ENCODE results near the gene IQUB. TPM values are rescaled to one million over a fixed set of nuclear protein-coding genes. Genes with fewer than 3 reads are reported as not detected.
"Not testable (repeated sequence)": the region's sequence is repeated elsewhere in the genome, so short reads cannot be mapped to it uniquely, and the experiment has no call there.

The IQUB gene
- total RNA-seq, 2 experiments from 2014 or later: not detected

DNA sequence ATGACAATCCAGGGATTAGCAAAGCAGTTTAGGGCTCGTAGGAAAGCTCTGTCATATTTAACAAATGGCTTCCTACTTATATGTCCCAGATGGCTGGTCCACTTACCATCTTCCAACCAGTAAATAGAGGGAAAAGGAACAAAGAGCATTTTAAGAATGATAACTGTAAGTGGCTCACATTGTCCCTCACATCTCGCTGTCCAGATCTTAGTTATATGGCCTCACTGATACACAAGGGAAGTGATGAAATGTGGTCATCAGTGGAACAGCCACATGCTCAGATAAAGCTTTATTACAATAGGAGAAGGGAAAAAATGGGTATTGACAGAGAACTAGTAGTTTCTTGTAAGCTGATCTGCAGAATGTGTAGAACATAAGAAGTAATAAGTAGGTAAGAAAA is 35.8 kb downstream of the IQUB start:
- no peaks in the 10 kb centered on the region for H3K36me3 Mint-ChIP-seq (ENCODE audit: low read depth)
- H3K27me3 Mint-ChIP-seq: peaks cover 17% of the 10 kb centered on the region
- H3K4me3 Mint-ChIP-seq: no peak overlapping the region
- ChIA-PET POLR2A (no interaction called here), CTCF (no interaction called here)
- H3K4me1 Mint-ChIP-seq: no peaks in the 10 kb centered on the region
- H3K27ac Mint-ChIP-seq: no peak overlapping the region
- H3K9me3 Mint-ChIP-seq: no peaks in the 10 kb centered on the region
- DNase-seq: no peak

GRCh38 chr7:123498031-123498430 is 36.4 kb downstream of the IQUB start:
- H3K27me3 Mint-ChIP-seq: peaks cover 17% of the 10 kb centered on the region
- H3K27ac Mint-ChIP-seq: no peak overlapping the region
- ChIA-PET CTCF (no interaction called here), POLR2A (no interaction called here)
- no peak for DNase-seq
- H3K4me1 Mint-ChIP-seq: no peaks in the 10 kb centered on the region
- H3K36me3 Mint-ChIP-seq (ENCODE audit: low read depth): no peaks in the 10 kb centered on the region
- no peaks in the 10 kb centered on the region for H3K9me3 Mint-ChIP-seq
- H3K4me3 Mint-ChIP-seq: no peak overlapping the region

DNA sequence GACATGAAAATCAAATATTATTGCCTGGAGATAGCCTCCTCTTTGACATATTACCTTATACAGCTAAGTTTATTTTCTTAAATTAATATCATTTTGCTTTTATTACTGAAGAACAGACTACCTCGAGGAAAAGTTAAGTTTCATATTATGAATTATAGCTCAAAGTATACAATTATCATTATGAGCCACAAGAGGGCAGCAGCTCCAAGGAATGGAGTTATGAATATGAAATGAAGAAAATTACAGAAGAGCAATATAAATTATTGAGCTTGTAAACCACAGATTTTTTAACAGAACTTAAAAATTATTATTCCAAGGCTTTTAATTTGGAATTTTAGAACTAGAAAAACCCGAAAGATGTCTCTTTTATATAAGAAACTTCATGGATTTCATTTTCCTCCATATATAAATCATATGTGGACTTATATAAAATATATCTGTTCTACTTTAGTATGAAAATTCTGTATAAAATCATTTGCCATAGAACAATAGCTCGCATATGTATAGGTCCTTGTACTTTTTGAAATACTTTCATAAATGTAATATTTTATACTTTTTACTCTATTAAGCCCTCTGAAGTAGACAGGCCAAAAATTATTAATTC is 40.1 kb downstream of the IQUB start:
- Mint-ChIP-seq H3K36me3 (ENCODE audit: low read depth) (no peaks in the 10 kb centered on the region), H3K27ac (no peak overlapping the region), H3K4me1 (no peaks in the 10 kb centered on the region), H3K9me3 (no peaks in the 10 kb centered on the region), H3K4me3 (no peak overlapping the region), H3K27me3 (peaks cover 10% of the 10 kb centered on the region)
- DNase-seq: peak; percentile 47
- ChIA-PET POLR2A (no interaction called here), CTCF (interaction anchor here (0.6 to 1.6 kb wide), 4 partner anchors 19 to 63 kb away, joined by 3 to 5 read pairs (median 4); partner anchors contain the start of genes IQUB and NDUFA5)

GRCh38 chr7:123492485-123492884 is 41.9 kb downstream of the IQUB start:
- no peak overlapping the region for H3K4me3 Mint-ChIP-seq
- DNase-seq: no peak
- peaks cover 8% of the 10 kb centered on the region for H3K27me3 Mint-ChIP-seq
- no peaks in the 10 kb centered on the region for H3K4me1 Mint-ChIP-seq
- POLR2A ChIA-PET: no interaction called here
- H3K27ac Mint-ChIP-seq: no peak overlapping the region
- no peaks in the 10 kb centered on the region for H3K9me3 Mint-ChIP-seq
- CTCF ChIA-PET: no interaction called here
- H3K36me3 Mint-ChIP-seq (ENCODE audit: low read depth): no peaks in the 10 kb centered on the region

DNA sequence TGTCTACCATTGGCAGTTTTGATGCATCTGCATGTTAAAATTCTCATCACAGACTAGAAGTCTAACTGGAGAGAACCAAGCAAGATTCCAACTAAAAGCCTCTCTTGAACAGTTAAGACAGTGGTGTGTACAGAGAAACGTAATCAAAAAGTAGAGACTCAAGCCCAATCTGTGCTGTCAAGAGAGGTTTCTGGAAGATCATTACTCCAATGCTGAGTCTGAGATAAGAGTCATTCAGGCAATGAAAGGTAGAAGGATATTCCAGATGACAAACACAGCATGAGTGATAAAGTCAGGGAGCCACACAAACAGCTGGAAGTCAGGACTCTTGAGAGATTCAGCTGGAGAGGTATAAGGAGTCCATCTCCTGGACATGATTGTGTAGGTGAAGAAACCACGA is 48.7 kb downstream of the IQUB start:
- no peaks in the 10 kb centered on the region for H3K36me3 Mint-ChIP-seq (ENCODE audit: low read depth)
- no peak overlapping the region for H3K27ac Mint-ChIP-seq
- no peak overlapping the region for H3K4me3 Mint-ChIP-seq
- no peak for DNase-seq
- H3K9me3 Mint-ChIP-seq: no peaks in the 10 kb centered on the region
- H3K27me3 Mint-ChIP-seq: no peaks in the 10 kb centered on the region
- POLR2A ChIA-PET: no interaction called here
- H3K4me1 Mint-ChIP-seq: no peaks in the 10 kb centered on the region
- CTCF ChIA-PET: no interaction called here

DNA sequence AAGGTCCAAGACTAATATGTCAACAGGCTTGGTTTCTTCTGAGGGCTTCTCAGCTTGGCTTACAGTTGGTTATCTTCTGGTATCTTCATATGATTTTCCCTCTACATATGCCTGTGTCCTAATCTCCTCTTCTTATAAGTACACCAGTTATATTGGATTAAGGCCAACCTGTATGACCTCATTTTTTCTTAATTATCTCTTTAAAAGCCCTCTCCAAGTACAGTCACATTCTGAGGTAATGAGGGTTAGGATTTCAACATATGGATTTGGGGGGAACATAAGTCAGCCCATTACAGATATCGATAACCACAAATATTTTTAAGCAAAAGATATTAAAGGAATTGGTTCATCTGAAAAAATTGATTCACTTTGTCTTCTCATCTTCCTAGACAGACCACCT is 49.2 kb downstream of the IQUB start:
- Mint-ChIP-seq H3K4me1 (no peaks in the 10 kb centered on the region), H3K9me3 (no peaks in the 10 kb centered on the region), H3K27ac (no peak overlapping the region), H3K4me3 (no peak overlapping the region), H3K36me3 (ENCODE audit: low read depth) (no peaks in the 10 kb centered on the region), H3K27me3 (peaks cover 2% of the 10 kb centered on the region)
- CTCF ChIA-PET: no interaction called here
- DNase-seq: no peak
- POLR2A ChIA-PET: no interaction called here

DNA sequence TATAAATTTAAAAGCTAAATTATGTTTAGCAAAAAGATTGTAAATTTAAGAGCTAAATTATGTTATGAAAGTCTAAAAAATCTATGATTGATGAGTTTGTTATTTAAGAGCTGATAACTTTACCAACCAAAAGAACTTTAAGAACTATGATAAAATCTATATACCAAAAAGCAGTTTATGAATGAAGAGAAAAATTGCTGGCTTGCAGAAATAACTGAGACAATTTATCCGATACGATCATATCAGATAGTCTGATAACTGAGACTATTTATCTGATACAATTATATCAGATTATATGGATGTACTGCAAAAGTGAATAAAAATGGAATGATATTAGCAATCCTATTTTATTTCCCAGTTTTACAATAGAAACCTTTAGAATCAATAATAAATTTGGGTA is 50.2 kb downstream of the IQUB start:
- CTCF ChIA-PET: no interaction called here

GRCh38 chr7:123480107-123480506 is 54.3 kb downstream of the IQUB start:
- Mint-ChIP-seq H3K4me1 (no peaks in the 10 kb centered on the region), H3K4me3 (no peak overlapping the region), H3K27ac (no peak overlapping the region), H3K9me3 (no peaks in the 10 kb centered on the region), H3K27me3 (peaks cover 2% of the 10 kb centered on the region), H3K36me3 (ENCODE audit: low read depth) (no peaks in the 10 kb centered on the region)
- no peak for DNase-seq
- POLR2A ChIA-PET: no interaction called here
- CTCF ChIA-PET: no interaction called here

More for the DNA sequence above, 50.2 kb downstream of the IQUB start:
- Mint-ChIP-seq H3K4me3 (no peak overlapping the region), H3K9me3 (no peaks in the 10 kb centered on the region), H3K27ac (no peak overlapping the region), H3K27me3 (peaks cover 2% of the 10 kb centered on the region), H3K4me1 (no peaks in the 10 kb centered on the region), H3K36me3 (ENCODE audit: low read depth) (no peaks in the 10 kb centered on the region)
- POLR2A ChIA-PET: no interaction called here
- no peak for DNase-seq

DNA sequence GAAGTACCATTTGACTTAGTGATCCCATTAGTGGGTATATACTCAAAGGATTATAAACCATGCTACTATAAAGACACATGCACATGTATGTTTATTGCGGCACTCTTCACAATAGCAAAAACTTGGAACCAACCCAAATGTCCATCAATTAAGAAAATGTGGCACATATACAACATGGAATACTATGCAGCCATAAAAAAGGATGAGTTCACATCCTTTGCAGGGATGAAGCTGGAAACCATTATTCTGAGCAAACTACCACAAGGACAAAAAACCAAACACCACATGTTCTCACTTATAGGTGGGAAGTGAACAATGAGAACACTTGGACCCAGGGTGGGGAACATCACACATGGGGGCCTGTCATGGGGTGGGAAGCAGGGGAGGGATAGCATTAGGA is 56.3 kb downstream of the IQUB start:
- H3K4me1 Mint-ChIP-seq; H3K4me3 Mint-ChIP-seq; H3K27me3 Mint-ChIP-seq; CTCF ChIA-PET; POLR2A ChIA-PET; DNase-seq; H3K9me3 Mint-ChIP-seq; H3K27ac Mint-ChIP-seq; H3K36me3 Mint-ChIP-seq (ENCODE audit: low read depth): not testable (repeated sequence)

DNA sequence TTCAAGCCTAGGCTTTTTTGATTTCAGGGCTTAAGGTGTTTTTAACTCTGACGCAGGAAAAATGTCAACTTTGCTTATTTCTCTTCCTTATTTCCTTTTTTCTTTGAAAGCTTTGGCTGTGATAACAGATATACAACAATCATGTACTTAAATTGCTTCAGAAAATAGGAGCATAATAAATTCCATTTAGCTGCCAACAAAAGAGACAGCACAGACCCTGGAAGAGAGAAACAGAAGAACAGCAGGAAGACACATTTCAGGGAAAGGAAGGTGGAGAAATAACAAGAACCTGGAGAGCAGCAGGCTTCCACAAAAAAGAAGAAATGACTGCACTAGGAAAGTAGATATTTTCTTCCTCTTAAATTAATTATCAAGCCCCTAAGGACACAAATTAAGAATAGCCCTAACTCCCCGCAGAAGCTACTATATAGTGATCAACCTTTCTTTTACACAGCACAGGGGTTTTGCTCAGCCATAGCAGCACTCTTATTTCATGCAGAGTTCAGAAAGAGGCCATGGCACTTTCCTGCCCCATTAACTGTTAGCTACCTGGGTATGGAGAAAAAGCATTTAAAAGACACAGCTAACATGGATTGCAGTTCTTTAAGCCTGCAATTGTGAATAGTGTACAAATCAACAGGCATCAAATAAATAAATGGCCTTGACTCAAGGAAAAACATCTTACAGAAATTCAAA is 61.5 kb downstream of the IQUB start:
- no peak for DNase-seq
- Mint-ChIP-seq H3K27me3 (no peaks in the 10 kb centered on the region), H3K27ac (no peak overlapping the region), H3K4me1 (no peaks in the 10 kb centered on the region), H3K36me3 (ENCODE audit: low read depth) (no peaks in the 10 kb centered on the region), H3K9me3 (no peaks in the 10 kb centered on the region), H3K4me3 (no peak overlapping the region)
- CTCF ChIA-PET: interaction anchor here (0.6 kb wide), 1 partner anchor 467 kb away, joined by 5 read pairs; no protein-coding TSS in a partner anchor
- POLR2A ChIA-PET: no interaction called here

DNA sequence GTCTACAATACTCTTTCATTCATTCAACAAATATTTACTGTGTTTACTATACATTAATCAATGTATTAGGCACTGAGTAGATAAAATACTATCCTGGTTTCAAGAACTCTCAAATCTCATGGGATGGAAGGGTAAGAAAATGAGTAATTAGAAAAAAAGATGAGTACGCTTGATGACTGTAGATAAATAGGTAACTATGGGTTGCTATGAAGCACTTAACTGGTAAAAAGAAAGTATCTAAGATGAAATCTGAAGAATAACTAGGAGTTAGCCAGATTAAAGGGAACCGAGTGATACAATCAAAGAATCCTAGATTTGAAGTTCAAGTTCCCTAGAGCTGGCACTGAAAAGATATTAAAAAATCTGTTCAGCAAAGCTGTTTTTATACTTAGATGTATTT is 62.1 kb downstream of the IQUB start:
- CTCF ChIA-PET: no interaction called here
- no peaks in the 10 kb centered on the region for H3K36me3 Mint-ChIP-seq (ENCODE audit: low read depth)

GRCh38 chr7:123468303-123468702 is 66.1 kb downstream of the IQUB start:
- CTCF ChIA-PET: no interaction called here
- Mint-ChIP-seq H3K4me3 (no peak overlapping the region), H3K9me3 (no peaks in the 10 kb centered on the region), H3K4me1 (no peaks in the 10 kb centered on the region), H3K27me3 (no peaks in the 10 kb centered on the region), H3K27ac (no peak overlapping the region), H3K36me3 (ENCODE audit: low read depth) (no peaks in the 10 kb centered on the region)
- DNase-seq: no peak
- POLR2A ChIA-PET: no interaction called here

More for the DNA sequence above, 62.1 kb downstream of the IQUB start:
- Mint-ChIP-seq H3K4me1 (no peaks in the 10 kb centered on the region), H3K27me3 (no peaks in the 10 kb centered on the region), H3K4me3 (no peak overlapping the region), H3K27ac (no peak overlapping the region), H3K9me3 (no peaks in the 10 kb centered on the region)
- POLR2A ChIA-PET: no interaction called here
- DNase-seq: no peak

GRCh38 chr7:123463890-123464289 is 70.5 kb downstream of the IQUB start:
- DNase-seq: no peak
- Mint-ChIP-seq H3K36me3 (ENCODE audit: low read depth) (no peaks in the 10 kb centered on the region), H3K9me3 (no peaks in the 10 kb centered on the region), H3K4me1 (no peaks in the 10 kb centered on the region), H3K27me3 (no peaks in the 10 kb centered on the region), H3K27ac (no peak overlapping the region), H3K4me3 (no peak overlapping the region)
- ChIA-PET CTCF (no interaction called here), POLR2A (no interaction called here)

GRCh38 chr7:123460616-123461015 is 73.8 kb downstream of the IQUB start:
- CTCF ChIA-PET: no interaction called here
- no peak overlapping the region for H3K4me3 Mint-ChIP-seq

More at GRCh38 chr7:123460616-123461015, 73.8 kb downstream of the IQUB start:
- DNase-seq: no peak
- no peaks in the 10 kb centered on the region for H3K36me3 Mint-ChIP-seq (ENCODE audit: low read depth)
- POLR2A ChIA-PET: no interaction called here
- H3K27ac Mint-ChIP-seq: no peak overlapping the region
- no peaks in the 10 kb centered on the region for H3K4me1 Mint-ChIP-seq
- no peaks in the 10 kb centered on the region for H3K27me3 Mint-ChIP-seq
- no peaks in the 10 kb centered on the region for H3K9me3 Mint-ChIP-seq
